SU-DHL-6 (cell line): Measurements from ENCODE around the gene PLD3.

Experiments
- EZH2phosphoT487 ChIP-seq: fragments of 200-600 bp; sonication (generic), shearing (Covaris generic); conservative IDR thresholded peaks from 2 replicates; pipeline ENCODE4 v1.6.1; 2018; ENCODE audit warnings: mild to moderate bottlenecking, antibody characterized with exemption, low read length, moderate library complexity, mixed read lengths
- TF ChIP-seq, protein P1 (sequence below): fragments of 200-600 bp; sonication (generic); IDR thresholded peaks from one replicate; pipeline ENCODE4 v1.5.1; 2017; ENCODE audit warnings: antibody characterized with exemption, mild to moderate bottlenecking, low read length, moderate library complexity; ENCODE audit not compliant: insufficient read depth, poor library complexity, severe bottlenecking

- TF ChIP-seq, protein P1, sequence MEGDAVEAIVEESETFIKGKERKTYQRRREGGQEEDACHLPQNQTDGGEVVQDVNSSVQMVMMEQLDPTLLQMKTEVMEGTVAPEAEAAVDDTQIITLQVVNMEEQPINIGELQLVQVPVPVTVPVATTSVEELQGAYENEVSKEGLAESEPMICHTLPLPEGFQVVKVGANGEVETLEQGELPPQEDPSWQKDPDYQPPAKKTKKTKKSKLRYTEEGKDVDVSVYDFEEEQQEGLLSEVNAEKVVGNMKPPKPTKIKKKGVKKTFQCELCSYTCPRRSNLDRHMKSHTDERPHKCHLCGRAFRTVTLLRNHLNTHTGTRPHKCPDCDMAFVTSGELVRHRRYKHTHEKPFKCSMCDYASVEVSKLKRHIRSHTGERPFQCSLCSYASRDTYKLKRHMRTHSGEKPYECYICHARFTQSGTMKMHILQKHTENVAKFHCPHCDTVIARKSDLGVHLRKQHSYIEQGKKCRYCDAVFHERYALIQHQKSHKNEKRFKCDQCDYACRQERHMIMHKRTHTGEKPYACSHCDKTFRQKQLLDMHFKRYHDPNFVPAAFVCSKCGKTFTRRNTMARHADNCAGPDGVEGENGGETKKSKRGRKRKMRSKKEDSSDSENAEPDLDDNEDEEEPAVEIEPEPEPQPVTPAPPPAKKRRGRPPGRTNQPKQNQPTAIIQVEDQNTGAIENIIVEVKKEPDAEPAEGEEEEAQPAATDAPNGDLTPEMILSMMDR: no peak
- no peak for TF ChIP-seq EZH2phosphoT487
These were observed 44.5 kb downstream of the PLD3 start for GRCh38 chr19:40392894-40393517.
